A673 (cell line): Measurements from ENCODE around the gene PRR35. TPM values are rescaled to one million over a fixed set of nuclear protein-coding genes. Genes with fewer than 3 reads are reported as not detected.

Source experiments
- BruUV-seq: library from RNA; stranded (reverse); fragments of 400-500 nt; replicated peaks from 2 replicates; lab custom pipeline; 2021; lab: Mats Ljungman, UMichigan
- CTCF ChIA-PET: fragments of 300-600 bp; sonication (Branson Sonifier 250); formaldehyde crosslinking; loops from one replicate; lab custom pipeline; 2022; ENCODE audit warnings: antibody characterized with exemption; lab: Charles Lee
- POLR2A ChIA-PET: fragments of 300-600 bp; sonication (Branson Sonifier 250); formaldehyde crosslinking; loops from one replicate; lab custom pipeline; 2022; ENCODE audit warnings: antibody characterized with exemption; ENCODE audit not compliant: low non-redundant PET; lab: Charles Lee
- DNase-seq: peaks from one replicate; pipeline ENCODE4 v3.0.0-alpha.2; 2015; ENCODE audit warnings: low spot score
- H3K27ac ChIP-seq: fragments of 200-600 bp; sonication (generic); 2 replicates; pipeline ENCODE4 v1.5.1; 2016; ENCODE audit warnings: mixed run types, low read depth, mild to moderate bottlenecking, mixed read lengths, antibody characterized with exemption, low read length; ENCODE audit not compliant: poor library complexity, severe bottlenecking
- H3K27me3 ChIP-seq: fragments of 200-600 bp; sonication (generic); replicated peaks from 2 replicates; pipeline ENCODE4 v1.6.1; 2017; ENCODE audit warnings: mixed run types, low read depth, mild to moderate bottlenecking, mixed read lengths, antibody characterized with exemption, low read length; ENCODE audit not compliant: insufficient read depth, poor library complexity
- H3K36me3 ChIP-seq: fragments of 200-600 bp; sonication (generic); 2 replicates; pipeline ENCODE4 v1.6.1; 2016; ENCODE audit warnings: mixed run types, mild to moderate bottlenecking, mixed read lengths, antibody characterized with exemption, low read length; ENCODE audit not compliant: insufficient read depth, poor library complexity, severe bottlenecking
- H3K4me1 ChIP-seq: fragments of 200-600 bp; sonication (generic); 2 replicates; pipeline ENCODE4 v1.6.1; 2017; ENCODE audit warnings: mixed run types, mild to moderate bottlenecking, mixed read lengths, antibody characterized with exemption, low read length; ENCODE audit not compliant: insufficient read depth, poor library complexity, severe bottlenecking
- H3K4me3 ChIP-seq: fragments of 200-600 bp; sonication (generic); 2 replicates; pipeline ENCODE4 v1.5.1; 2016; ENCODE audit warnings: low read depth, mixed run types, mild to moderate bottlenecking, mixed read lengths, low read length; ENCODE audit not compliant: poor library complexity, severe bottlenecking
- H3K9me3 ChIP-seq: fragments of 200-600 bp; sonication (generic); 2 replicates; pipeline ENCODE4 v1.6.1; 2016; ENCODE audit warnings: mixed run types, low read depth, mild to moderate bottlenecking, mixed read lengths, antibody characterized with exemption, low read length; ENCODE audit not compliant: poor library complexity, severe bottlenecking
- EZH2 ChIP-seq: fragments of 200-600 bp; sonication (generic); IDR thresholded peaks from 2 replicates; pipeline ENCODE4 v1.6.1; 2017; ENCODE audit warnings: borderline replicate concordance, low read depth, mild to moderate bottlenecking, mixed read lengths, antibody characterized with exemption, low read length; ENCODE audit not compliant: poor library complexity, severe bottlenecking
- intact Hi-C: fragments of 100-400 bp; cut with micrococcal nuclease; formaldehyde crosslinking; loops from one replicate; pipeline ENCODE4 v1.10.0; 2022; ENCODE audit not compliant: unreplicated experiment
- total RNA-seq: library from RNA; stranded (reverse); gene quantifications from 2 replicates; pipeline ENCODE4 v1.2.3, GENCODE V29; 2021
- TF ChIP-seq, protein P1 (sequence below): fragments of 300-800, 200-600 bp; sonication (generic); conservative IDR thresholded peaks from 2 replicates; pipeline ENCODE4 v1.5.1; 2017; ENCODE audit warnings: low read depth, mild to moderate bottlenecking, antibody characterized with exemption, low read length, moderate library complexity, mixed read lengths

Gene PRR35
- total RNA-seq, 1 experiment from 2014 or later, result not detected

DNA sequence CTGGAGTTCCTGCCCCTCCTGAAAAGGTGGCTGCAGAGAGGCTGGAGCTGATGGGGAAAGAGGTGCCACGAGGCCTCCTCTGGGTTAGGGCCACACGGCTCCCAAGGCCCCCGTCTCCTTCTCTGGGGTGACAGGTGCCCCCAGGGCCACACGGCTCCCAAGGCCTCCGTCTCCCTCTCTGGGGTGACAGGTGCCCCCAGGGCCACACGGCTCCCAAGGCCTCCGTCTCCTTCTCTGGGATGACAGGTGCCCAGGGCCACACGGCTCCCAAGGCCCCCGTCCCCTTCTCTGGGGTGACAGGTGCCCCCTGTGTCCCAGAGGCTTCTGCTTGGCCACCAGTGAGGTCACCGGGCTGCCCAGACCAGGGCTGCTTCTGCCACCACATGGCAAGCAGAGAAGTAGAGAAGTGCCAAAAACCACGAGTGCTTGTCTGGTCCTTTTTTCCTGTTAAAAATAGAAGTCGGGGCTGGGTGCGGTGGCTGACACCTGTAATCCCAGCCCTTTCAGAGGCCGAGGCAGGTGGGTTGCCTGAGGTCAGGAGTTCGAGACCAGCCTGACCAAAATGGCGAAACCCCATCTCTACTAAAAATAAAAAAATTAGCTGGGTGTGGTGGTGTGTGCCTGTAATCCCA is 28.6 kb upstream of the PRR35 start:
- POLR2A ChIA-PET, result no interaction called here
- no TSS peak for BruUV-seq
- TF ChIP-seq EZH2, result no peak
- TF ChIP-seq, protein P1, sequence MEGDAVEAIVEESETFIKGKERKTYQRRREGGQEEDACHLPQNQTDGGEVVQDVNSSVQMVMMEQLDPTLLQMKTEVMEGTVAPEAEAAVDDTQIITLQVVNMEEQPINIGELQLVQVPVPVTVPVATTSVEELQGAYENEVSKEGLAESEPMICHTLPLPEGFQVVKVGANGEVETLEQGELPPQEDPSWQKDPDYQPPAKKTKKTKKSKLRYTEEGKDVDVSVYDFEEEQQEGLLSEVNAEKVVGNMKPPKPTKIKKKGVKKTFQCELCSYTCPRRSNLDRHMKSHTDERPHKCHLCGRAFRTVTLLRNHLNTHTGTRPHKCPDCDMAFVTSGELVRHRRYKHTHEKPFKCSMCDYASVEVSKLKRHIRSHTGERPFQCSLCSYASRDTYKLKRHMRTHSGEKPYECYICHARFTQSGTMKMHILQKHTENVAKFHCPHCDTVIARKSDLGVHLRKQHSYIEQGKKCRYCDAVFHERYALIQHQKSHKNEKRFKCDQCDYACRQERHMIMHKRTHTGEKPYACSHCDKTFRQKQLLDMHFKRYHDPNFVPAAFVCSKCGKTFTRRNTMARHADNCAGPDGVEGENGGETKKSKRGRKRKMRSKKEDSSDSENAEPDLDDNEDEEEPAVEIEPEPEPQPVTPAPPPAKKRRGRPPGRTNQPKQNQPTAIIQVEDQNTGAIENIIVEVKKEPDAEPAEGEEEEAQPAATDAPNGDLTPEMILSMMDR, result no peak
- CTCF ChIA-PET, result interaction anchor here (0.6 kb wide), 2 partner anchors 16 to 434 kb away, joined by 5 to 6 read pairs; no protein-coding TSS in a partner anchor
- intact Hi-C loops, result no loop called here
- H3K4me3 ChIP-seq, result no peak overlapping the region
- DNase-seq, result no peak
- H3K36me3 ChIP-seq, result no peaks in the 10 kb centered on the region
- no peaks in the 10 kb centered on the region for H3K4me1 ChIP-seq
- H3K27me3 ChIP-seq, result no peaks in the 10 kb centered on the region
- H3K9me3 ChIP-seq, result no peaks in the 10 kb centered on the region
- no peak overlapping the region for H3K27ac ChIP-seq

DNA sequence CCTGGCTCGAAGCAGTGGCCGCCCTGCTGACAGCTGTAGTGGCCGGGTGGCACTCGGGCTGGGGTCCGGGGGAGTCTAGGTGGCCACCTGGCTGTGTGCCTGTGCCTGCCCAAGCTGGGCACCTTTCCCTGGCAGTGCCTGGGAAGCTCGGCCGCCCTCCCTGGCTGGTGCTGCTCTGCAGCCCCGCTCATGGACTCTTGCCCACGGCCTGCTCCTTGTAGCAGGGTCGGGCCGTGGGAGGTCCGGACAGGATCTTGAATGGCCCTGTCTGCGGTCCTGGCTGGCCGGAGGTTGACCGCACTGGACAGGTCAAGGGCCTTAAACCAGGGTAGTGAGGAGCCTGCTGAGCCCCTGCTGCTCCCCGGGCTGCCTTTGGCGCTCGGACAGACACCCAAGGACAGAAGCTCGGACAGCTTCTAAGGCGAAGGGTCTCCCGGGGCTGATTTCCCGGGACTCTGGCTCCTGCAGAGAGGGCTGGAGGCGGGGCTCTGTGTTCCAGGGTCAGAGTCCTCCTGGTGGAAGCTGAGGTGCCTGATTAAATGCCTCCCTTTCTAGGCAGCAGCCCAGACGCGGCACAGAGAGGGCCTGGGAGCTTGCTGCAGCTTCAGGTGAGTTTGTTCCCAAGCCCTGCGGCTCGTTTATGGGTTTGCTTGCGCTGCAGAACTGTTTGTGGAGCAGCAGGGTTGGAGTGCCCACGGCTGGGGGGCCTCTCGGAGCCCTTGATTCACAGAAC is 26.6 kb upstream of the PRR35 start:
- no peak for DNase-seq
- TF ChIP-seq, protein P1, result no peak
- TF ChIP-seq EZH2, result no peak
- ChIA-PET CTCF (no interaction called here), POLR2A (no interaction called here)
- no peaks in the 10 kb centered on the region for H3K27me3 ChIP-seq
- intact Hi-C loops, result no loop called here
- no peaks in the 10 kb centered on the region for H3K4me1 ChIP-seq
- no TSS peak for BruUV-seq
- no peaks in the 10 kb centered on the region for H3K9me3 ChIP-seq
- no peak overlapping the region for H3K27ac ChIP-seq
- H3K36me3 ChIP-seq, result no peaks in the 10 kb centered on the region
- no peak overlapping the region for H3K4me3 ChIP-seq

DNA sequence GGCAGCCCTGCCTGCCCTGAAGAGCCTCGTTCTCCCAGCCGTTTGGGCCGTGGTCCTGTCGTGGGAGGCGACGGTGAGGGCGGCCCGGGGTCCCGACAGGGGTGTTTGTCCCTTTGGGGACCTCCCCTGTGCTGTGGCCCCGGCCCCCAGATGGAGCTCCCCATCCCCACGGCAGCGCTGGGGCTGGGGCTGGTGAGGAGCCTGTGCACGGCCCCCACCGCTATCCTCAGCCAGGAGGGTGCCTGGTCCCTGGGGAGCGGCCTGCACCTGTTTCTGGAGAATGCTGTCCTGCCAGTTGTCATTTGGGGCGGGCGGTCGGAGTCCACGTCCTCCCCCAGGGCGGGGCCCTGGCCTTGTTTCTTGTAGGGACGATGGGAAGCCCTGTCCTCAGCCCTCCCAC is 26.1 kb upstream of the PRR35 start:
- DNase-seq, result no peak
- H3K4me3 ChIP-seq, result no peak overlapping the region
- no peaks in the 10 kb centered on the region for H3K4me1 ChIP-seq
- no TSS peak for BruUV-seq
- no peak overlapping the region for H3K27ac ChIP-seq
- H3K36me3 ChIP-seq, result no peaks in the 10 kb centered on the region
- no peaks in the 10 kb centered on the region for H3K9me3 ChIP-seq
- TF ChIP-seq EZH2, result no peak
- TF ChIP-seq, protein P1, result no peak
- ChIA-PET POLR2A (no interaction called here), CTCF (no interaction called here)
- H3K27me3 ChIP-seq, result no peaks in the 10 kb centered on the region
- intact Hi-C loops, result no loop called here
